Activated CD4-positive, alpha-beta memory T cell treated with anti-CD3 and anti-CD28 coated beads for 36 hours (primary cell): ENCODE measurements around the gene KPNA3. TPM values are rescaled to one million over a fixed set of nuclear protein-coding genes. Genes with fewer than 3 reads are reported as not detected.

Experiments used
- CTCF ChIA-PET: fragments of 350-600 bp; sonication (Branson Sonifier 250); formaldehyde crosslinking; loops from one replicate; lab custom pipeline; 2021; ENCODE audit warnings: antibody characterized with exemption, inconsistent platforms; lab: Charles Lee
- POLR2A ChIA-PET: fragments of 350-600 bp; sonication (Branson Sonifier 250); formaldehyde crosslinking; loops from one replicate; lab custom pipeline; 2021; ENCODE audit warnings: antibody characterized with exemption; lab: Charles Lee
- DNase-seq: peaks from one replicate; pipeline ENCODE4 v3.0.0-alpha.2; 2020
- H3K27ac Mint-ChIP-seq: one replicate; pipeline ENCODE4 v1.8.0; 2021; ENCODE audit warnings: mixed read lengths
- H3K27me3 Mint-ChIP-seq: one replicate; pipeline ENCODE4 v1.8.0; 2021; ENCODE audit warnings: mixed read lengths
- H3K36me3 Mint-ChIP-seq: one replicate; pipeline ENCODE4 v1.8.0; 2021; ENCODE audit warnings: mixed read lengths
- H3K4me1 Mint-ChIP-seq: one replicate; pipeline ENCODE4 v1.8.0; 2021; ENCODE audit warnings: low read depth, mixed read lengths
- H3K4me3 Mint-ChIP-seq: one replicate; pipeline ENCODE4 v1.8.0; 2021; ENCODE audit warnings: mild to moderate bottlenecking, mixed read lengths
- H3K9me3 Mint-ChIP-seq: one replicate; pipeline ENCODE4 v1.8.0; 2021; ENCODE audit warnings: mixed read lengths
- intact Hi-C: fragments of 100-400 bp; cut with micrococcal nuclease; formaldehyde crosslinking; loops from one replicate; pipeline ENCODE4 v1.15.1; 2023
- total RNA-seq, 2 experiments: library from RNA; stranded (reverse); gene quantifications; one replicate each; pipeline ENCODE4 v1.2.3, GENCODE V29; 2021

Gene KPNA3
- total RNA-seq, 2 experiments from 2014 or later, result 42.0 to 44.0 TPM

DNA sequence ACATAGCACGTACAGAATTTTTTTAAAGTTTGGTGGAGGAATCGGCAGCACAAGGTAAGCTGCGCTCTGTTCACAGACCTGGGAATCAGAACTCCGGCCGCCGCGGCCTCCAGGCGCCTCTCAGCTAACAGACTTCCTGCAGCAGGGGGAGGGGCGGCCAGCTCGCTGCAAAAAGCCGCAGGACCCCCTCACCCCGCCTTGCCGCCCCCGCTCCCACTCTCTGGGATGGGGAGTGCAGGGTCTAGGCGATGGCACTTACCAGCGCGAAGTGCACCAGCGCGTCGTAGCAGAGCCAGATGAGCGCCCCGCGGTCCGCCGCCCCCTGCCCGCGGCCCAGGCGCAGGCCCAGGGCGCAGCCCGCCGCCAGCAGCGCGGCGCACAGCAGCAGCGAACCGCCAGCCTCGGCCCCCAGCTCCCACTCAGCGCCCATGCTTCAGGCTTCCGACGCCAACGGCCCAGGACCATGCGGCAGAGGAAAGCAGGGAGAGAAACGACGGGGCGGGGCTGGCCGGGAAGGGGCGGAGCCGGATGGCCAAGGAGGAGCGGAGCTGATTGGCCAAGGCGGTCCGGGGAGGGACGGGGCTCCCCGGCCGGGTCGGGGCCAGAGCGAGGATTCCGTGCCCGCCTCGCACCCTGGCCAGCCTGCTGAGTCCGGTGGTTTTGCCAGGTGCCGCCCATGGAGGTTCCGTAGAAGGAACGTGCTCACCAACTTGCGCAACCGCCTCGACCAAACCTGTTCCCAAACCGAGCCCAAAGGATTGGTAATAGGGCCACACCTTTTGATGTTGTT is 101.3 kb downstream of the KPNA3 start, which contains the start of gene EBPL:
EBPL (minus strand) TSS at position 492 of the 790 bp plus-strand sequence; CDS start at position 430, 62 bp downstream.
- ChIA-PET POLR2A (interaction anchor here (0.6 to 2.3 kb wide), 5 partner anchors 101 to 426 kb away, joined by 3 to 24 read pairs (median 3); partner anchors contain the start of genes CAB39L and KPNA3), CTCF (interaction anchor here (1.0 to 1.6 kb wide), 4 partner anchors 21 to 245 kb away, joined by 3 to 5 read pairs (median 4); partner anchors contain the start of genes KPNA3 and SPRYD7)
- H3K9me3 Mint-ChIP-seq, result no peaks in the 10 kb centered on the region
- H3K36me3 Mint-ChIP-seq, result peaks cover 4% of the 10 kb centered on the region
- DNase-seq, result peak; percentile 94
- no peaks in the 10 kb centered on the region for H3K27me3 Mint-ChIP-seq
- H3K4me1 Mint-ChIP-seq, result peaks cover 15% of the 10 kb centered on the region
- intact Hi-C loops, result loop anchor here (1.0 to 5.0 kb wide), 4 partner anchors 8 to 249 kb away; partner anchors contain the start of genes CAB39L, SETDB2 and SPRYD7
- H3K27ac Mint-ChIP-seq, result peak within 1 kb of the TSS; percentile 62
- peak within 1 kb of the TSS; percentile 83 for H3K4me3 Mint-ChIP-seq

DNA sequence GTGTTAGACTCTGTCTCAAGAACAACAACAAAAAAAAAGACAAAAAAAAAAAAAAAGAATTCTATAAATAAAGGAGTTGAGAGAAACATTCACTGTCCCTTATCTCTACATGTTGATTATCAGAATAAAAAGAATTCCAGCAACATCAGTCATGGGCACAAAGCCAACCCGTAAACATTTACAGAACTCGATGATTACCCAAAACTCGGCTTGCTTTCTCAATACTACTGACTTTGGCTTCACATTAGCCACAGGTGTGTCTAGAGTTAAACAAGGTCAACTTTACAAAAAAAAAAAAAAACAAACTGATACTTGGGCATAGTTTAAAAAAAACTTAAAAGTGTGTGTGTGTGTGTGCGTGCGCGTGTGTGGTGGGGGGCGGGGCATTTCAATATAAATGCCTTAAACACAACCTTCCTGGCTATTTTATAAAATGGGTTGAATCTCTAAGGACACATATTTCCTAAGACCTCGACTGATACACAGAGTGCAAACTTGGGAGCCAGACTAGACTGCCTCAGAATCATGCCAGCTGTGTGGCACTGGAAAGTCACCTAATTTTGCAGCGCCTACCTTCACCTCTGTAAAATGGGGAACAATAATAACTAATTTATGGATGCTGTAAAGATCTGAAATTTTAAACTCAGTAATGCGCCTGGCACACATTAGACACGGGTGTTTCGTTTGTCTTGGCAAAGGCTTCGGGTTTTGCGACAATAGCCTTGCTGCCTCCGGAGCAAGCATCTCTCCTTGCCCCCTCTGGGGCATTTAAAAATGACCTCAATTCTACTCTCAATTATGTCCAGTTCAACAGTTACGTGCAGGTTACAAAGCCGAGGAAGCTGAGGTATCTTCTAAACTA is 102.1 kb downstream of the KPNA3 start:
- H3K27me3 Mint-ChIP-seq, result no peaks in the 10 kb centered on the region
- H3K36me3 Mint-ChIP-seq, result peaks cover 5% of the 10 kb centered on the region
- CTCF ChIA-PET, result interaction anchor here (1.0 to 1.6 kb wide), 4 partner anchors 20 to 246 kb away, joined by 3 to 5 read pairs (median 4); partner anchors contain the start of genes KPNA3 and SPRYD7
- DNase-seq, result no peak
- POLR2A ChIA-PET, result interaction anchor here (0.6 to 2.3 kb wide), 4 partner anchors 102 to 426 kb away, joined by 3 to 24 read pairs (median 3); partner anchors contain the start of gene KPNA3
- H3K4me1 Mint-ChIP-seq, result peaks cover 15% of the 10 kb centered on the region
- no peaks in the 10 kb centered on the region for H3K9me3 Mint-ChIP-seq
- intact Hi-C loops, result loop anchor here (5.0 kb wide), 2 partner anchors 247 to 248 kb away; partner anchors contain the start of genes CAB39L, SETDB2 and SPRYD7
- no peak overlapping the region for H3K27ac Mint-ChIP-seq
- peak overlapping the region; percentile 83 for H3K4me3 Mint-ChIP-seq

DNA sequence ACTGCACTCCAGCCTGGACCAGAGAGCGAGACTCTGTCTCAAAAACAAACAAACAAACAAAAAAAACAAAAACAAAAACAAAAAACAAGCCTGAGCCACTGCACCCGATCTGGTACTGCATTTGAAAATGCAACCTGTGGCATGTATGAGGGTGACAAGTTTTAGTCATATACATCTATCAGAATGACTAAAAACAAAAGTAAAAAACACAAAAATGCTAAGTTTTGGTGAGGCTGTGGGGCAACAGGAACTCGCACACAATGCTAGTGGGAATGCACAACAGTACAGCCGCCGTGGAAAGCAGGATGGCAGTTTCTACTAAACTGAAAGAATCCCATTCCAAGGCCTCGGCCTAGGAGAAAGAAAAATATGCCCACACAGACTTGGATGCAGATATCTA is 109.0 kb downstream of the KPNA3 start:
- ChIA-PET POLR2A (no interaction called here), CTCF (no interaction called here)
- no peaks in the 10 kb centered on the region for H3K9me3 Mint-ChIP-seq
- H3K4me1 Mint-ChIP-seq, result peaks cover 26% of the 10 kb centered on the region
- H3K36me3 Mint-ChIP-seq, result peaks cover 10% of the 10 kb centered on the region
- no peak overlapping the region for H3K27ac Mint-ChIP-seq
- peak; percentile 54 for DNase-seq
- no peaks in the 10 kb centered on the region for H3K27me3 Mint-ChIP-seq
- intact Hi-C loops, result loop anchor here (1.0 to 5.0 kb wide), 2 partner anchors 8 to 164 kb away; partner anchors contain the start of gene EBPL
- no peak overlapping the region for H3K4me3 Mint-ChIP-seq

DNA sequence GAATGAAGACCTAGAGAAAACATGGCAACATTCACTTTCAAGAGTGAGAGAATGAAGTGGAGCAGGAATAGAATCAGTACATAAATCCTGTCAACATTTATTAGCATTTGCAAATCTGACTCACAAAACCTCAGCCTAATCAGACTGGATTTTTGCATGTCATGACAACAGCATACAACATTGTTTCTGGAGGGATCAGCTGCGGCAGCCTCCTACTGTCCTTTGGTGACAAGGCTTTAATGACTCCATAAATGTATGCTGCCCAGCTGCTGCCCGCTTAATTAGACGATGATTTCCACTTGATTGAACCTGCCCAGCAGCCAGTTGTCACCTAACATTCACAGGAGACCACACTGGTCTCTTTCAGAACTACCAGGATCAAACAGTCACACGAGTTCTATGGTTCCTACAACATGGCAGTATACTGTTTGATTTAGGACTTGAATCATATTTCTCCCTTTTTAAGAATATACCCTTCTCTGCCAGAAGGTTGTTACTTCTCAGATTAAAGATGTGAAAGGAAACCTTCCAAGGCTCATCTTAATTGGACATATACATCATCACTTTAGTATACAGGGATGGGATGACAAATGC is 110.5 kb downstream of the KPNA3 start:
- intact Hi-C loops, result loop anchor here (5.0 kb wide), 1 partner anchor 165 kb away; no protein-coding TSS in a partner anchor
- Mint-ChIP-seq H3K27ac (no peak overlapping the region), H3K4me3 (no peak overlapping the region), H3K27me3 (no peaks in the 10 kb centered on the region), H3K4me1 (peaks cover 26% of the 10 kb centered on the region), H3K36me3 (peaks cover 12% of the 10 kb centered on the region), H3K9me3 (no peaks in the 10 kb centered on the region)
- ChIA-PET POLR2A (no interaction called here), CTCF (interaction anchor here (0.8 kb wide), 1 partner anchor 254 kb away, joined by 3 read pairs; the partner anchor contains the start of gene SPRYD7)
- no peak for DNase-seq

DNA sequence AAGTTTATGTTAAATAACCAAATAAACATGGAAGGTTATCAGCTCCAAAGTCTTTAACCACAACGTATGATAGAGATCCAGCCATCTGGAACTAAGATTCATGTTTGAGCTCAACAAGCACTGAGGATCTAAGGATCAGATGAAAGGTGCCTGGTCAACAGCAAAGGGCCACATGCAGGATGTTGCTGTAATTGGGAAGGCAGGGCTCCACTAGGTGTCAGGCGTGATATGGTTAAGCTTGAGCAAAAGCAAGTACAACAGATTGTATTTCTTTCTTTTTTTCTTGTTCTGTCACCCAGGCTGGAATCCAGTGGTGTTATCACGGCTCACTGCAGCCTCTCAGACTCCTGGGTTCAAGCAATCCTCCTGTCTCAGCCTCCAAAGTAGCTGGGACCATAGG is 113.2 kb downstream of the KPNA3 start:
- H3K9me3 Mint-ChIP-seq, result no peaks in the 10 kb centered on the region
- ChIA-PET POLR2A (no interaction called here), CTCF (no interaction called here)
- DNase-seq, result peak; percentile 14
- H3K27ac Mint-ChIP-seq, result no peak overlapping the region
- intact Hi-C loops, result no loop called here
- H3K4me3 Mint-ChIP-seq, result no peak overlapping the region
- peaks cover 30% of the 10 kb centered on the region for H3K4me1 Mint-ChIP-seq
- H3K27me3 Mint-ChIP-seq, result no peaks in the 10 kb centered on the region
- H3K36me3 Mint-ChIP-seq, result peaks cover 5% of the 10 kb centered on the region

DNA sequence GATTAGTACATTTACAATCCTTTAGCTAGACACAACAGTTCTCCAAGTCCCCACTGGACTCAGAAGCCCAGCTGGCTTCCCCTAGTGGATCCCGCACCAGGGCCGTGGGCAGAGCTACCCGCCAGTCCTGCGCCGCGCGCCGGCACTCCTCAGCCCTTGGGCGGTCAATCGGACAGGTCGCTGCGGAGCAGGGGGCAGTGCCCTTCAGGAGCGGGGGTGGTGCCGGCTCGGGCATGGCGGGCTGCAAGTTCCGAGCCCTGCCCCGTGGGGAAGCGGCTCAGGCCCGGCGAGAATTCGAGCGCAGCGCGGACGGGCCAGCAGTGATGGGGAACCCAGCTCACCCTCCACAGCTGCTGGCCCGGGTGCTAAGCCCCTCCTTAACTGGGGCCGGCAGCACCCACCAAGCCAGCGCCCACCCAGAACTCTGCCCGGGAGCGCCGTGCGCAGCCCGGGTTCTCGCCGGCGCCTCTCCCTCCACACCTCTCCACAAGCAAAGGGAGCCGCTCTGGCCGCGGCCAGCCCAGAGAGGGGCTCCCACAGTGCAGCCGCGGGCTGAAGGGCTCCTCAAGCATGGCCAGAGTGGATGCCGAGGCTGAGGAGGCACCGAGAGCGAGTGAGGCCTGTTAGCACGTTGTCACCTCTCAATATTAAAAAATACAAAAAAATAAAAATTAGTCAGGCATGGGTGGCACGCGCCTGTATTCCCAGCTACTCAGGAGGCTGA is 114.1 kb downstream of the KPNA3 start:
- DNase-seq, result no peak
- POLR2A ChIA-PET, result no interaction called here
- Mint-ChIP-seq H3K36me3 (peaks cover 5% of the 10 kb centered on the region), H3K9me3 (no peaks in the 10 kb centered on the region), H3K4me1 (peaks cover 23% of the 10 kb centered on the region), H3K27ac (no peak overlapping the region), H3K27me3 (no peaks in the 10 kb centered on the region), H3K4me3 (no peak overlapping the region)
- CTCF ChIA-PET, result no interaction called here
- intact Hi-C loops, result no loop called here

DNA sequence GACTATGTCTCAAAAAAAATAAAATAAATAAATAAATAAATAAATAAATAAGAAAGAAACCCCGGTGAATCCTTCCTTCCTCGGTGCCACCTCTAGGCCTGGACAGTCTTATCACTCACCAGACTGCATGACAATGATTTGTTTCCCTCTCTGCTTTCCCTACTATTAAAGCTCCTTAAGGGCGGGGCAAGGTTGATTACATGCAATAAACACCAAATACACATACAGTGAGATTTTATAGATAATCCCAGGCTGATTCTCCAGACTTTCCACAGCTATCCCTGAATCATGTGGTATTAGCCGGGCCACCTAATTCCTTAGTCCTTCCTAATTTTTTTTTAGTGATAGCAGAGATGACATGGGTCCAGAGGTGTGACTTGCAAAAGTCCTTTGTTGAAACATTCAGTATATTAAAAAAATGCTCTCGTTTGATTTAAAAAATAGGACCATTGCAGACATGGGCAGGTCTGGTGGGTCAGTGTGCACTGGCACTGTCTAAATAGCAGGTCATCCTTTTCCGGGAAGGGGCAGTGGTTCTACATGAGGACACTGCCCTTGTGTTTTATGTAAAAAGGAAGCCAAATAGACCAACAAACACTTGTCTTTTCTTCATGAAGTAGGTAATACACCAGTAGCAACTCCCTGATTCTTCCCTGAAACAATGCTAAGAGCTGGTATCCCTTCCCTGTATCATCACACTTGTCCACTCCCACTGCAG is 115.7 kb downstream of the KPNA3 start:
- H3K27ac Mint-ChIP-seq, result no peak overlapping the region
- peaks cover 11% of the 10 kb centered on the region for H3K4me1 Mint-ChIP-seq
- H3K36me3 Mint-ChIP-seq, result peaks cover 5% of the 10 kb centered on the region
- no peak overlapping the region for H3K4me3 Mint-ChIP-seq
- DNase-seq, result no peak
- ChIA-PET CTCF (no interaction called here), POLR2A (no interaction called here)
- H3K27me3 Mint-ChIP-seq, result no peaks in the 10 kb centered on the region
- H3K9me3 Mint-ChIP-seq, result no peaks in the 10 kb centered on the region
- intact Hi-C loops, result no loop called here

DNA sequence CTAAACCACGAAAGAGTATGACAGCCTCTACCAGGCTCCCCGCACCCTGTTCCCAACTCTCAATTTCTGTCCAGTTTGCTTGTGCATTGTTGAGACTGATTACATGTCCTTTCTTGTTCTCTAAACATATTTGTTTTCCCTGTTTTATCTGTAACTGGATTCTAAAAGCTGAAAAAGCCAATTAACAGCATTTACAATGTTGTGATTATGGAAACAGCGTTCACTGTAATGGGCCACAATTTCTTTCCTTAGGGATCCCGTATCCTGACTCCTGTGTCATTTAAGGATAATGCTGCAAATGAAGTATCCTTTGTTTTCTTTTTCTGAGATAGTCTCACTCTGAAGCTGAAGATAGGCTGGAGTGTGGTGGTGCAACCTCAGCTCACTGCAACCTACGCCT is 121.7 kb downstream of the KPNA3 start:
- Mint-ChIP-seq H3K4me1 (peaks cover under 1% of the 10 kb centered on the region), H3K27me3 (no peaks in the 10 kb centered on the region), H3K4me3 (no peak overlapping the region), H3K27ac (no peak overlapping the region), H3K9me3 (no peaks in the 10 kb centered on the region), H3K36me3 (peaks cover 10% of the 10 kb centered on the region)
- intact Hi-C loops, result no loop called here
- no peak for DNase-seq
- ChIA-PET POLR2A (interaction anchor here (0.6 kb wide), 1 partner anchor 368 kb away, joined by 4 read pairs; no protein-coding TSS in a partner anchor), CTCF (interaction anchor here (0.9 to 1.5 kb wide), 4 partner anchors 85 to 304 kb away, joined by 3 to 4 read pairs (median 3); no protein-coding TSS in a partner anchor)

DNA sequence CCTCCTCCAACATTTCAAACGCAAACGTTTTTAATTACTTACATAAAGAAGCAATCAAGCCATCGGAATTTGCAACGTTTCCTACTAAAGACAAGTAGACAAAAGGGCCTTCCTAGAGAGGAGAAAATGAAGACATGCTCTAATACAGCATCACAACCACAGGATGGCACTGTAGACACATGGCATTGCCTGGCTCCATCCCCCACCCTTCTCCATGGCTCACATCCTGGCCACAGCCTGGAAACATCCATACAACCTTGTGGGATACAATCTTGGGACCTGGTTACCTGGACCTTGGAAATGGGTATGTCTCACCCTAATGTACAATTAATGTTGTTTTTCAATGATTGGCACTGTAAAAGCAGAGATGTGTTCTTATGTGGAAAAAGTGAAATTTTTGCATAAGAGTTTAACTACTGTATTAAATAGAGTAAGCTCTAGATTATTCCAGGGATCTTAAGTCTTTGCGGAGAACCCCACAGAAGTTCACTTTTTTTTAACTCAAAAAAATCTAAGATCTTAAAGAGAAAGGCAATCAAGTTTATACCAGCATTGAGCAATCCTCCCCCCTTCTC is 122.7 kb downstream of the KPNA3 start:
- CTCF ChIA-PET, result interaction anchor here (0.6 to 1.1 kb wide), 5 partner anchors 21 to 178 kb away, joined by 3 to 4 read pairs (median 3); partner anchors contain the start of gene EBPL

DNA sequence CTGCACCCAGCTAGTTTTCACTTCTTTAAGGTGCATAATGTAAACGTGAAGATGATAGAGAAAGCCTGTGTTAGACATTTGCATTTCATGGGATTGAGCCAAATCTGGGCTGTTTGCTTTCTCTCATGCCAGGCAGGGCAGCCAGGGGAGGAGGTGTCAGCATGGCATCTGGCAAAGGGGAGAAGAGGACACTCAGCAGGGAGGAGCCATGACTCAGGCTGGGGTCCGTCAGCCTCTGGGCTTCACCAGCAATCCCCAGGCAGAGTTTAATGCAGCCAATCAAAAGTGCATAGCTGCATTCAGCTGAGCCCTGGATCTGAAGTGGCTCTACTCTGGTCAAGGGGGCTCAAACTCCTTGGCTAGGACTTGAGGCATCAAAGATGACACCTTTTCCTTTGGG is 124.7 kb downstream of the KPNA3 start:
- intact Hi-C loops, result no loop called here
- H3K9me3 Mint-ChIP-seq, result no peaks in the 10 kb centered on the region
- H3K27ac Mint-ChIP-seq, result no peak overlapping the region
- H3K27me3 Mint-ChIP-seq, result no peaks in the 10 kb centered on the region
- peaks cover 13% of the 10 kb centered on the region for H3K36me3 Mint-ChIP-seq
- POLR2A ChIA-PET, result no interaction called here
- H3K4me1 Mint-ChIP-seq, result no peaks in the 10 kb centered on the region
- CTCF ChIA-PET, result no interaction called here
- no peak for DNase-seq
- no peak overlapping the region for H3K4me3 Mint-ChIP-seq

More for the DNA sequence above, 122.7 kb downstream of the KPNA3 start:
- POLR2A ChIA-PET, result no interaction called here
- H3K4me3 Mint-ChIP-seq, result no peak overlapping the region
- no peaks in the 10 kb centered on the region for H3K27me3 Mint-ChIP-seq
- DNase-seq, result peak; percentile 48
- H3K36me3 Mint-ChIP-seq, result peaks cover 13% of the 10 kb centered on the region
- H3K4me1 Mint-ChIP-seq, result no peaks in the 10 kb centered on the region
- intact Hi-C loops, result loop anchor here (1.0 kb wide), 1 partner anchor 178 kb away; no protein-coding TSS in a partner anchor
- H3K27ac Mint-ChIP-seq, result no peak overlapping the region
- no peaks in the 10 kb centered on the region for H3K9me3 Mint-ChIP-seq
